Activated CD4-positive, alpha-beta T cell treated with anti-CD3 and anti-CD28 coated beads for 24 hours (primary cell): Measurements from ENCODE around the gene AK5.
"Not testable (repeated sequence)": the region's sequence is repeated elsewhere in the genome, so short reads cannot be mapped to it uniquely, and the experiment has no call there.

Experiments used
- DNase-seq, 2 donors: peaks; one replicate each; pipeline ENCODE4 v3.0.0-alpha.2; 2020; ENCODE audit warnings: low read depth in 2 of 2

The AK5 gene

GRCh38 chr1:77399250-77400086, 117.6 kb downstream of the AK5 start:
- no peak for DNase-seq

- DNase-seq, result no peak
Measured at GRCh38 chr1:77400781-77401180, 119.0 kb downstream of the AK5 start.

GRCh38 chr1:77401384-77401783, 119.6 kb downstream of the AK5 start:
- no peak for DNase-seq

- DNase-seq, result no peak
Measured at GRCh38 chr1:77405186-77405585, 123.4 kb downstream of the AK5 start.

- no peak for DNase-seq
Measured at GRCh38 chr1:77406661-77407060, 124.8 kb downstream of the AK5 start.

GRCh38 chr1:77407738-77408375, 126.0 kb downstream of the AK5 start:
- no peak for DNase-seq

- not testable (repeated sequence) for DNase-seq
Measured at GRCh38 chr1:77408933-77409332, 127.1 kb downstream of the AK5 start.

GRCh38 chr1:77412069-77412819, 130.4 kb downstream of the AK5 start:
- no peak for DNase-seq

- DNase-seq, result no peak
Measured at GRCh38 chr1:77412820-77413530, 131.2 kb downstream of the AK5 start.

GRCh38 chr1:77413541-77414335, 131.9 kb downstream of the AK5 start:
- DNase-seq, result no peak

GRCh38 chr1:77415579-77415978, 133.8 kb downstream of the AK5 start:
- no peak for DNase-seq

GRCh38 chr1:77416692-77417450, 135.1 kb downstream of the AK5 start:
- no peak for DNase-seq

- not testable (repeated sequence) for DNase-seq
Measured at GRCh38 chr1:77418055-77418454, 136.2 kb downstream of the AK5 start.

GRCh38 chr1:77421504-77422233, 139.8 kb downstream of the AK5 start:
- DNase-seq, result no peak

GRCh38 chr1:77424236-77424635, 142.4 kb downstream of the AK5 start:
- no peak for DNase-seq

GRCh38 chr1:77428068-77428467, 146.2 kb downstream of the AK5 start:
- no peak for DNase-seq

GRCh38 chr1:77430966-77431690, 149.3 kb downstream of the AK5 start:
- no peak for DNase-seq

- no peak for DNase-seq
Measured at GRCh38 chr1:77433934-77434333, 152.1 kb downstream of the AK5 start.

- no peak for DNase-seq
Measured at GRCh38 chr1:77434967-77435366, 153.1 kb downstream of the AK5 start.
